Hepatic stellate cell (primary cell): Measurements from ENCODE around the gene AKR7A3.
"Not testable (repeated sequence)": the region's sequence is repeated elsewhere in the genome, so short reads cannot be mapped to it uniquely, and the experiment has no call there.

Experiments
- DNase-seq: peaks from one replicate; pipeline ENCODE4 v3.0.0; 2011; ENCODE audit warnings: low spot score

The AKR7A3 gene

DNA sequence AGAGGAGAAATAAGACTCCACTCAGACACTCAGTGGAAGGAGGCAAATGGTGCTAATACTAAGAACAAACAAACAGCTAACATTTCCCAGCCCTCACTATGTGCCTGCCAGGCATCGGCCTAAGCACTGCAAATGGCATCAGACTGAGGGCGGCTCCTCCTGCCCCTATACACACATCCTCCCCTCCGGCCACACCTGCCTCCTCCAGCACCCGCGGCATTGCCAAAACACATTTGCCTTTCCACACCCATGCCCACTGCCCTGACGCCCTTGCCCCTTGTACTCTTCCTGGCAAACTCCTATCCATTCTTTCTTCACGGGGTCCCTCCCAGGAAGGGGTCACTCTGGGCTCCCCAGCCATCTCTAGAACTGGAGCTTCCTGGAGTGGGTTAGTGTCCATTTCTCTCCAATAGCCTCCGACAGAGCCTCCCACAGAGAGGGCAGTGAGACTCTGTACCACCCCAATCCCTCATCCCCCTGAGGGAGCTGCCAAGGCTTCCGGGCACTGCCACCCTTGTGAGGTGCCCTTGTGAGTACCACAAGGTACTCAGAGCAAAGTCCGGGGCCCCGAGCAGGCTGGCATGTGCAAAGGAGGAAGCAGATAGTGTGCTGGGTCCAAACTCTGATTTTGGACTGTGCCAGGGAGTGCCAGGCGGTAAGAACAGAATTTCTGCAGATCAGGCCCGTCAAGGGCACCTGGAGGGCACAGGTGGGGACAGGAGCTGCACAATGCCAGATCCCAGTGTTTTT, 959 bp downstream of the AKR7A3 start:
- no peak for DNase-seq

DNA sequence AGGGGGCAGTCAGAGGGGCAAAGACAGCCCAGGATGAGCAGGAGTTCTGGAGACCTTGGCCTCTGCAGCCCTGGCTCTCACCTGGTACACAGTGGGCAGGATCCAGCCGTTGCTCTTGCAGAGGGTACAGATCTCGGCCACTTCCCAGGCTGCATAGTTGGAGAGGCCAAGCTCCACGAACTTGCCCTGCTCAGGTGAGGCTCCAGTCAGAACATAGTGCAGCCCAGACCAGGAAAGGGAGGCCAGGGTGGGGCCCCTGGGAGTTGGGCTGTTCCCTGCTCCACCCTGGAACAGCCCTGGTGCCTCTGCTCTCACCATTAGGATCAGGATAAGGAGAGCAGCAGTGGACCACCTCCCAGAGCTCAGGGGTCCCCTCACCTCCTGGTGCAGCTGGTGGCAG, 2.8 kb downstream of the AKR7A3 start:
- DNase-seq: not testable (repeated sequence)

DNA sequence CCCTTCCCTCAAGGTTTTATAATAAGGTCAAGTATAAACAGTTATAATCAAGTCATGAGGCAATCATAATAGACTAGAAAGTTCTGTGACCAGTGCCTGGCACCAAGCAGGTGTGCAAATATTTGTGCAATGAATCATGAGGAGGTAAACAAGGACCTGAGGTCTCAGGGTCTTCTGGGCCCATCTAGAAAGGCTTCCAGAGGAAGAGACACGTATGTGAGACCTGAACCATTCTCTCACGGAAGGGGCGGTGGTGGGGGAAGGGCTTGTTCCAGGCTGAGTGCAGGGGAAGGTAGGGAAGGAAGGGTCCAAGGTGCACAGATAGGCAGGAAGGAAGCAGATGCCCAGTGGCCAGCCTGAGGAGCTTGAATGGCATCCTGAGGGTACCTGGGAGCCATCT, 3.2 kb downstream of the AKR7A3 start:
- DNase-seq: not testable (repeated sequence)

GRCh38 chr1:19284881-19285280, 3.7 kb downstream of the AKR7A3 start:
- no peak for DNase-seq

GRCh38 chr1:19283891-19284290, 4.7 kb downstream of the AKR7A3 start:
- no peak for DNase-seq

DNA sequence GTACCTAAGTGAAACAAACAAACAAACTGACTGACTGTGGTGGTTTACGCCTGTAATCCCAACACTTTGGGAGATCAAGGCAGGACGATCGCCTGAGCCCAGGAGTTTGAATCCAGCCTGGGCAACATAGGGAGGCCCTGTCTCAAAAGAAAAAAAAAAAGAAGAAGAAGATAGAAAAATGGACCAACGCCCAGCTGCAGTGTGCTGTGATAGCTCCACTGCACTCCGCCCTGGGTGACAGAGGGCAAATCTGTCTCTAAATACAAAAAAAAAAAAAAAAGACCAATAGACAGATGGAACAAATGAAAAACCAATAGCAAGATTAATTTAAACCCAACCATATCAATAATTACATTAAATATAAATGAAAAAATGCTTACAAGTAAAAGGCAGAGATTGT, 13.9 kb downstream of the AKR7A3 start:
- no peak for DNase-seq

DNA sequence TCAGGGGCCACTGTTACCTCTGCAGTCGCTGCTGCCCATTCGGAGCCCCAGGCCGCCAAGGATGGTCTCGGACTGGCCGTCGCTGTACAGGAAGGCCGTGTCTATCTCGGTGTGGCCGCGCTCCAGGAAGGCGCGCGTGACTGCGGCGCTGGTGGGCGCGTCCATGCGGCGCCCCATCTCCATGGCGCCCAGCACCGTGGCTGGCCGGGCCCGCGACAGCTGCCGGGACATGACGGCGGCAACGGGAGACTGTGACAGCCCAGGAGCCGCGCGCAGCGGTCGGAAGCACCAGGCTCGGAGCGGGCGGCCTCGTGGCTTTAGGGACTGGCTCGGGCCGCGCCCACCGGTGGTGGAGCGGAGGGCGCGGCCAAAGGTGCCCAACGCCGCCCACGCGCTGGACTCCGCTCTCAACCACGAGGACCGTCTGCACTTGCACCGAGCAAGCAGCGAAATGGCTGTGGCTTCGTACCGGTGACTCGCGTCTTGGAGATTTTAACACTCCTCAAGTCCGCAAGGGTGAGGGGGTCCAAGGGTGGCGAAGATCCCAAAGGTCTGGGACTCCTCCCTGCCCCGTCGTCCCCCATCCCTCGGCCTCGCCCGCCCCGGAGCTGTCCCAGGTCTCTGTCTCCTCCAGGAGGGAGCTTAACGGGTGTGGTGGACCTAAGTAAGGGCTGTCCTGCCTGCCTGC, 14.6 kb downstream of the AKR7A3 start:
- DNase-seq: not testable (repeated sequence)

- no peak for DNase-seq
Observed at GRCh38 chr1:19273106-19273843, 15.3 kb downstream of the AKR7A3 start.

DNA sequence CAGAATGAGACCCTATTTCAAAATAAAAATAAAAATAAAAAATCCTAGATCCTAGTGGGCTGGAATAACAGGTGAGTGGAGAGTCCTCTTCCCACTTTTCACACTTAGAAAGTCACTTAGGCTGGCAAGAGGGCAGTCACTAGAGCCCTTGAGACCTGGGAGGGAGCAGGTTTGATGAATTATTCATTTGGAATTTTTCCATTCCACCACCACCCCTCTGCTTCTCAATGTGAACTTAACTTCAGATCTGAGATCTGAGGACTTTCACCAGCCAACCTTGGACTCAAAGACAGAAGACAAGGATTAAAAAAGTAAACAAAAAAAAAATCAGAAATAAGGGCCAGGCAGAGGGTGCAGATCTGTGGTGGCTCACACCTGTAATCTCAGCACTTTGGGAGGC, 16.5 kb downstream of the AKR7A3 start:
- DNase-seq: no peak

DNA sequence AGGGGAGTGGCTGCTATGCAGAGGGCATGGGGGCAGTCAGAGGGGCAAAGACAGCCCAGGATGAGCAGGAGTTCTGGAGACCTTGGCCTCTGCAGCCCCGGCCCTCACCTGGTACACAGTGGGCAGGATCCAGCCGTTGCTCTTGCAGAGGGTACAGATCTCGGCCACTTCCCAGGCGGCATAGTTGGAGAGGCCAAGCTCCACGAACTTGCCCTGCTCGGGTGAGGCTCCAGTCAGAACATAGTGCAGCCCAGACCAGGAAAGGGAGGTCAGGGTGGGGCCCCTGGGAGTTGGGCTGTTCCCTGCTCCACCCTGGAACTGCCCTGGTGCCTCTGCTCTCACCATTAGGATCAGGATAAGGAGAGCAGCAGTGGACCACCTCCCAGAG, 18.2 kb downstream of the AKR7A3 start:
- not testable (repeated sequence) for DNase-seq

GRCh38 chr1:19269427-19270342, 18.9 kb downstream of the AKR7A3 start:
- DNase-seq: not testable (repeated sequence)

DNA sequence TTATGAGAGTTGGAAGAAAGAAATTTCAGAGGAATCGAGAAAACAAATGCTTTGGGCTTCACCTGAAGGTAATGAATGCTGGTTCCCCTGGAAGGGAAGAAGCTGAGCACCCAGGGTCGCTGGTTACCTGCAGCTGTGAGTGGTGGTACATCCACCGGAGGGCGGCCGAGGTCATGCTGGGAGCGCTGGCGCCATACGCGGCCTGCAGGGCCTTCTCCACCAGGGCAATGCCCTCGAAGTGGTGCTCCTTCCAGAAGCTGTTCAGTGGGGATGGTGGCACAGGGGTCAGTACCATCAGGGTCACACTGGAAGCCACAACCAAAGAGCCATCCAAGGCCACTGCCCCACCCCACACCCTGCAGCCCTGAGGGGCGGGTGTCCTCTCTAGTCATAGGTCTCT, 20.1 kb downstream of the AKR7A3 start:
- DNase-seq: no peak

- no peak for DNase-seq
Observed at GRCh38 chr1:19262744-19263143, 25.8 kb downstream of the AKR7A3 start.

DNA sequence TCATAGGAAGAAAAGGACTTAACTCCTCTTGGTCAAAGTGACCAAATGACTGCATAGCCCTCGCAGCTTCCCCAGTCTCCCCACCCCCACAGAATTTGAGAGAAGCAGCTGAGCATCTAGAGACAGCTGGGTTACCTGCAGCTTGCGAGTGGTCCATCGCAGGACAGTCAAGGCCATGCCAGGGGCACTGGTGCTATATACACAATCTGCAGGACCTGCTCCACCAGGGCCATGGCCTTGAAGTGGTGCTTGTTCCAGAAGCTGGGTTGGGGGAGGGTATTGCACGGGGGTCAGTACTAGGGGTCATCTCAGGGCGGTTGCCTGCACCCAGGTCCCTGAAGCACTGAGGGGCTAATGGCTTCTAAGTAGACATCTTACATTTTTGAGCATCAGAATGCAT, 26.5 kb downstream of the AKR7A3 start:
- no peak for DNase-seq

DNA sequence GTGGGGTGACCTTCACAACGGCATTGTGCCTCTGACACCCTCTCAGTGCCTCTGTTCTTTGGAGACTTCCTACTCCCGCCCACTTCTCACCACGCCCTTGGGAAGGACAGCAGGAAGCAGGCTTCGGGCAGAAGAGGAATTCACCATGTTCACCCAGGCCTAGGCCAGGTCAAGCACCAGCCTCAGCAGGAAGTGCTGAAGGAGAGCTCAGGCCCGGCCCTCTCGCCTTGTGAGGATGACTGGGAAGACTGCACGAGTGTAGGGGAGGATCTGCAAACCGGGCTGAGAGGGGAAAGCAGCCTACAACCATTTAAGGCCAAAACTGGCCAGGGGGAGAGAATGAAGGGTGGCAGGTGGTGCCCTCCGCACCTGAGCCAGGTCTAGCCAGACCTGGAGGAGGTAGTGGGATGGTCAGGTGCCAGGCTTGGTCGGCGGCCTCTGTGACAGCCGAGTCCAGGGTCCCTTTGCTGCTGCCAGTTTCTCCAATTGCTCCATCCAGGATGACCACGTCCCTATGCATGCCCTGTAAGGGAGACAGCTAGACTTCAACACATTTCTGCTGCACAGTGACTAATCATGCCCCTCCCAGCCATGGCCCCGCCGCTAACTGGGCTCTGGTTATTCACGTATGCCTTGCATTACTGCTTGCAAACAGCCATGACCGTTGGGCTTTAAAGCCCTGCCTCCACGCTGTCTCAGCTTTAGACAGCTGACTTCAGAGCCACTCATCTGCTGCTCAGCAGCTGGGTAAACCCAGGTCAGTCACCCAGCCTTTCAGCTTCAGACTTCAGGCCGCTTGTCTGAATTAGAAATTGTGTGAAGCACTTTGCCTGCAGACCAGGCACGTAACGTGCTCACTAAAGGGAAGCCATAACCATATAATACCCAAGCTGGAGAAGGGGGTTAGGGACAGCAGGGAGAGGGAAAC, 28.1 kb downstream of the AKR7A3 start:
- DNase-seq: peak; percentile 38

GRCh38 chr1:19258353-19258752, 30.2 kb downstream of the AKR7A3 start:
- no peak for DNase-seq

- no peak for DNase-seq
Observed at GRCh38 chr1:19257178-19257914, 31.2 kb downstream of the AKR7A3 start.

DNA sequence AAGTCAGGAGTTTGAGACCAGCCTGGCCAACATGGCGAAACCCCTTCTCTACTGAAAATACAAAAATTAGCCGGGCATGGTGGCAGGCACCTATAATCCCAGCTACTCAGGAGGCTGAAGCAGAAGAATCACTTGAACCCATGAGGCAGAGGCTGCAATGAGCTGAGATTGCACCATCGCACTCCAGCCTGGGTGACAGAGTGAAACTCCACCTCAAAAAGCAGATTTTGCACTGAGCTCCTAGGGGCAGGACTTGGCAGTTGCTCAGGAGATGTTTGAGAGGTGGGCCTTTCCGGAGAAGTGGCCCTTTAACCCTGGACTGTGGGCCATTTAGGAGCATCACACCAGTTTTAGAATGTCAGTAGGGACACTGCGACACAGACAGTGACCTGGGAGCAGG, 32.3 kb downstream of the AKR7A3 start:
- not testable (repeated sequence) for DNase-seq

DNA sequence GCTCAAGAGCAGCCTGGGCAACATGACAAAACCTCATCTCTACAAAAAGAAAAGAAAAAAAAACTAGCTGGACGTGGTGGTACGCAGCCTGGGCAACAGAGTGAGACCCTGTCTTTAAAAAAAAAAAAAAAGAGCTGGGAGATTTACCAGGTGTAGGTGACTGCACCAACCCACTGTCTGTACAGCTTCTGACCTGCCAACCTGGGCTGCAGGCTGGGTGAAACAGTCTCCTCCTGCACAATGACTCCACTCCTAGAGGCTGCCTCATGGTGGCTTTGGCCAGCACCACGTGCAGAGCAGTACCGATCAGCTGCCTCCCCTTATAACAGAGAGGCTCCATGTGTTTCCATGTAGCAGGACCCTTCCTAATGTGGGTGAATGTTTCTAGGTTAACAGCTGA, 33.3 kb downstream of the AKR7A3 start:
- no peak for DNase-seq

DNA sequence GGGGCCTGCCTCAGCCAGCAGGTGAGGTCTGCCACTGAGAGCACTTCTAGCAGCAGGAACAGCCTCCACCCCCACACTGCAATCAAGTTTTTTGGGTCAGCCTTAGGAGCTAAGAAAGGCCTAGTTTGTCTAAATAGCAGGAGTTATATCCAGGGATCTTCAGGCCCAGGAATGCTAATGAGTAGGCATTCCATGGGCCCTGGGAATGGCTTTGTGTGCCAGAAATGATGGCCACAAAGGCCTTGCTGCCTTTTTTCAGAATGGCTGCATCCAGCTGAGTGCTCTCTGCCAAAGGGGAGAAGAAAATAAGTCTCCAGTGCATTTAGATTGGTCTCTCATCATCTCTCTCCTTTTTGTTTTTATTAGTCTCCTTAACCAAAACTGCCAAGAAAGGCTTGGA, 34.2 kb downstream of the AKR7A3 start:
- DNase-seq: no peak
